PC-9 (cell line): ENCODE results near the gene C1QTNF7. TPM values are rescaled to one million over a fixed set of nuclear protein-coding genes. Genes with fewer than 3 reads are reported as not detected.

Experiments
- Bru-seq: library from RNA; stranded (reverse); fragments of 400-500 nt; gene quantifications from one replicate; lab custom pipeline; 2021; lab: Mats Ljungman, UMichigan
- BruChase-seq, 2 experiments: library from RNA; stranded (reverse); fragments of 400-500 nt; gene quantifications; one replicate each; lab custom pipeline; 2021; lab: Mats Ljungman, UMichigan
- BruUV-seq: library from RNA; stranded (reverse); fragments of 400-500 nt; replicated peaks from 2 replicates; lab custom pipeline; 2021; lab: Mats Ljungman, UMichigan
- CTCF ChIA-PET: fragments of 300-600 bp; sonication (Branson Sonifier 250); formaldehyde crosslinking; loops from one replicate; lab custom pipeline; 2022; ENCODE audit warnings: antibody characterized with exemption; lab: Charles Lee
- POLR2A ChIA-PET: fragments of 300-600 bp; sonication (Branson Sonifier 250); formaldehyde crosslinking; loops from one replicate; lab custom pipeline; 2022; ENCODE audit warnings: antibody characterized with exemption; ENCODE audit not compliant: unreplicated experiment; lab: Charles Lee
- DNase-seq, 2 experiments: peaks; one replicate each; pipeline versions ENCODE4 v3.0.0 to v3.0.0-alpha.2; 2015 to 2022; ENCODE audit warnings: mixed read lengths in 1 of 2
- H2AFZ ChIP-seq: fragments of 200-600 bp; sonication (generic); 2 replicates; pipeline ENCODE4 v1.8.1; 2017; ENCODE audit warnings: antibody characterized with exemption
- H3F3A ChIP-seq: fragments of 200-600 bp; sonication (generic); 2 replicates; pipeline ENCODE4 v1.8.1; 2017; ENCODE audit warnings: antibody characterized with exemption, mild to moderate bottlenecking, low read depth; ENCODE audit not compliant: insufficient read depth
- H3K27ac ChIP-seq: fragments of 200-600 bp; sonication (generic); 2 replicates; pipeline ENCODE4 v1.6.1; 2016; ENCODE audit warnings: mixed run types
- H3K27me3 ChIP-seq: fragments of 200-600 bp; sonication (generic); 2 replicates; pipeline ENCODE4 v1.6.1; 2016; ENCODE audit warnings: low read depth, mixed run types; ENCODE audit not compliant: insufficient read depth
- H3K36me3 ChIP-seq: fragments of 200-600 bp; sonication (generic); 2 replicates; pipeline ENCODE4 v1.6.1; 2016; ENCODE audit warnings: low read depth, mixed run types
- H3K4me1 ChIP-seq: fragments of 200-600 bp; sonication (generic); replicated peaks from 2 replicates; pipeline ENCODE4 v1.6.1; 2016; ENCODE audit warnings: mixed run types; ENCODE audit not compliant: insufficient read depth
- H3K4me2 ChIP-seq: fragments of 200-600 bp; sonication (generic); 2 replicates; pipeline ENCODE4 v1.6.1; 2017; ENCODE audit warnings: mixed run types
- H3K4me3 ChIP-seq: fragments of 200-600 bp; sonication (generic); 2 replicates; pipeline ENCODE4 v1.6.1; 2016; ENCODE audit warnings: mixed run types
- H3K79me2 ChIP-seq: fragments of 200-600 bp; sonication (generic); 2 replicates; pipeline ENCODE4 v1.6.1; 2017; ENCODE audit warnings: low read depth, mixed run types
- H3K9me2 ChIP-seq: fragments of 200-600 bp; sonication (generic); 2 replicates; pipeline ENCODE4 v1.8.1; 2017; ENCODE audit warnings: mild to moderate bottlenecking; ENCODE audit not compliant: insufficient read depth
- H3K9me3 ChIP-seq: fragments of 200-600 bp; sonication (generic); 2 replicates; pipeline ENCODE4 v1.8.1; 2016; ENCODE audit warnings: low read depth; ENCODE audit not compliant: insufficient read depth
- H4K20me1 ChIP-seq: fragments of 200-600 bp; sonication (generic); 2 replicates; pipeline ENCODE4 v1.8.1; 2017; ENCODE audit not compliant: insufficient read depth
- EZH2 ChIP-seq: fragments of 200-600 bp; sonication (generic); IDR thresholded peaks from 2 replicates; pipeline ENCODE4 v1.8.0; 2017; ENCODE audit warnings: antibody characterized with exemption, low read depth
- intact Hi-C: fragments of 100-400 bp; cut with micrococcal nuclease; formaldehyde crosslinking; loops from one replicate; pipeline ENCODE4 v1.10.0; 2022; ENCODE audit not compliant: unreplicated experiment
- long read RNA-seq: library from polyadenylated mRNA; stranded (forward); transcript quantifications from one replicate; pipeline ENCODE4 v2.0.0, GENCODE V29; 2022
- total RNA-seq: library from RNA; stranded (reverse); gene quantifications from 2 replicates; pipeline ENCODE4 v1.2.3, GENCODE V29; 2021
- TF ChIP-seq, protein P1 (sequence below): fragments of 200-600 bp; sonication (generic); conservative IDR thresholded peaks from 2 replicates; pipeline ENCODE4 v1.6.1; 2017; ENCODE audit warnings: mixed run types, antibody characterized with exemption, mild to moderate bottlenecking, moderate library complexity

Gene C1QTNF7, protein sequence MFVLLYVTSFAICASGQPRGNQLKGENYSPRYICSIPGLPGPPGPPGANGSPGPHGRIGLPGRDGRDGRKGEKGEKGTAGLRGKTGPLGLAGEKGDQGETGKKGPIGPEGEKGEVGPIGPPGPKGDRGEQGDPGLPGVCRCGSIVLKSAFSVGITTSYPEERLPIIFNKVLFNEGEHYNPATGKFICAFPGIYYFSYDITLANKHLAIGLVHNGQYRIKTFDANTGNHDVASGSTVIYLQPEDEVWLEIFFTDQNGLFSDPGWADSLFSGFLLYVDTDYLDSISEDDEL
- total RNA-seq: not detected in 2 replicates
- not detected for Bru-seq, nascent RNA
- BruChase-seq, experiment 1, labeled RNA remaining after a 2-hour chase: not detected
- not detected for BruChase-seq, experiment 2, labeled RNA remaining after a 6-hour chase
- long read RNA-seq: 0 reads

DNA sequence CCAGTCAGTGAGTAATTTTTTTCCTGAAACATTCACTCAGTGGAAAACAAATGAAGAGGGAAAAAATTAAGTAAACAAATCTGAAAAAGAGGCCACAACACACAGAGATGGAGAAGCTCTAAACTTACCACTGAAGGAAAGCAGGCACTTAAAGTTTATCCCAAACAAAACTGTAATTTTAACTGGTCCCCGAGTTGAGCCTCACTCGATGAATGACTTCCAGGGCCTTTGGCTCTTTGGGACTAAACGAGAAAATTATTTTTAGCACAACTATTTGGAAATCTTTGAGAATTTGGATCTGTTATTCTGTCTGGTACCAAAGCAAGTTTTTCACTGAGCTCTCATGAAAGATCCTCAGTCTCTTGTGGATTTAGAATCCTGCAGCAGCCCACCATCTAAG, at the start of gene C1QTNF7:
C1QTNF7 (plus strand) TSS at position 333 of the 400 bp plus-strand sequence. CDS start 7,711 bp downstream, outside the sequence.
- Histone ChIP-seq H3K9me2 (no peaks in the 10 kb centered on the region), H2AFZ (no peak within 1 kb of the TSS)
- intact Hi-C loops: no loop called here

GRCh38 chr4:15378062-15378461, 49.8 kb upstream of the C1QTNF7 start:
- H3K27ac ChIP-seq: no peak overlapping the region
- no peaks in the 10 kb centered on the region for H3K4me1 ChIP-seq
- ChIA-PET POLR2A (no interaction called here), CTCF (no interaction called here)
- H2AFZ ChIP-seq: no peak overlapping the region
- no peaks in the 10 kb centered on the region for H3K36me3 ChIP-seq
- H3K27me3 ChIP-seq: no peaks in the 10 kb centered on the region
- no peaks in the 10 kb centered on the region for H3F3A ChIP-seq
- H3K4me3 ChIP-seq: no peak overlapping the region
- no peaks in the 10 kb centered on the region for H4K20me1 ChIP-seq
- TF ChIP-seq, protein P1, sequence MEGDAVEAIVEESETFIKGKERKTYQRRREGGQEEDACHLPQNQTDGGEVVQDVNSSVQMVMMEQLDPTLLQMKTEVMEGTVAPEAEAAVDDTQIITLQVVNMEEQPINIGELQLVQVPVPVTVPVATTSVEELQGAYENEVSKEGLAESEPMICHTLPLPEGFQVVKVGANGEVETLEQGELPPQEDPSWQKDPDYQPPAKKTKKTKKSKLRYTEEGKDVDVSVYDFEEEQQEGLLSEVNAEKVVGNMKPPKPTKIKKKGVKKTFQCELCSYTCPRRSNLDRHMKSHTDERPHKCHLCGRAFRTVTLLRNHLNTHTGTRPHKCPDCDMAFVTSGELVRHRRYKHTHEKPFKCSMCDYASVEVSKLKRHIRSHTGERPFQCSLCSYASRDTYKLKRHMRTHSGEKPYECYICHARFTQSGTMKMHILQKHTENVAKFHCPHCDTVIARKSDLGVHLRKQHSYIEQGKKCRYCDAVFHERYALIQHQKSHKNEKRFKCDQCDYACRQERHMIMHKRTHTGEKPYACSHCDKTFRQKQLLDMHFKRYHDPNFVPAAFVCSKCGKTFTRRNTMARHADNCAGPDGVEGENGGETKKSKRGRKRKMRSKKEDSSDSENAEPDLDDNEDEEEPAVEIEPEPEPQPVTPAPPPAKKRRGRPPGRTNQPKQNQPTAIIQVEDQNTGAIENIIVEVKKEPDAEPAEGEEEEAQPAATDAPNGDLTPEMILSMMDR: no peak
- no peak for TF ChIP-seq EZH2
- no peaks in the 10 kb centered on the region for H3K79me2 ChIP-seq
- H3K4me2 ChIP-seq: no peak overlapping the region
- no TSS peak for BruUV-seq
- DNase-seq: no peak
- intact Hi-C loops: no loop called here
- H3K9me3 ChIP-seq: no peaks in the 10 kb centered on the region
- H3K9me2 ChIP-seq: no peaks in the 10 kb centered on the region

More for the DNA sequence above, at the start of gene C1QTNF7:
- Histone ChIP-seq H3K4me1 (no peaks in the 10 kb centered on the region), H4K20me1 (no peaks in the 10 kb centered on the region), H3K79me2 (no peaks in the 10 kb centered on the region), H3K9me3 (no peaks in the 10 kb centered on the region; the same call in 1 of the 2 replicates), H3K36me3 (no peaks in the 10 kb centered on the region), H3K4me3 (no peak within 1 kb of the TSS), H3K27ac (no peak within 1 kb of the TSS), H3F3A (no peaks in the 10 kb centered on the region), H3K4me2 (no peak within 1 kb of the TSS), H3K27me3 (no peaks in the 10 kb centered on the region)
- ChIA-PET POLR2A (no interaction called here), CTCF (no interaction called here)
- DNase-seq: no peak
- TF ChIP-seq EZH2: no peak
- TF ChIP-seq, protein P1: no peak
- no TSS peak for BruUV-seq

GRCh38 chr4:15378493-15378892, 49.3 kb upstream of the C1QTNF7 start:
- Histone ChIP-seq H3K79me2 (no peaks in the 10 kb centered on the region), H3F3A (no peaks in the 10 kb centered on the region), H3K4me2 (no peak overlapping the region), H3K4me3 (no peak overlapping the region), H3K9me2 (no peaks in the 10 kb centered on the region), H4K20me1 (no peaks in the 10 kb centered on the region), H3K4me1 (no peaks in the 10 kb centered on the region), H3K27ac (no peak overlapping the region), H3K36me3 (no peaks in the 10 kb centered on the region), H3K9me3 (no peaks in the 10 kb centered on the region), H2AFZ (no peak overlapping the region), H3K27me3 (no peaks in the 10 kb centered on the region)
- TF ChIP-seq, protein P1: no peak
- no peak for TF ChIP-seq EZH2
- intact Hi-C loops: no loop called here
- CTCF ChIA-PET: no interaction called here
- no TSS peak for BruUV-seq
- POLR2A ChIA-PET: no interaction called here
- DNase-seq: no peak
